ENCODE data around the gene PRKCG.

The PRKCG gene

GRCh38 chr19:53877361-53877766, 4.6 kb upstream of the PRKCG start:
- peaks cover 2 to 5% of the 10 kb centered on the region in 2 donors for H3K9me3 Mint-ChIP-seq
- peak overlapping the region; percentile 47 for H3K27ac Mint-ChIP-seq
- no peak for ATAC-seq (replicated peaks)
- H3K4me3 Mint-ChIP-seq: peak overlapping the region; percentile 12 to 52
- peaks cover 0 to 1% of the 10 kb centered on the region in 2 donors for H3K27me3 Mint-ChIP-seq
- DNase-seq: peak; percentile 17
- peaks cover 32 to 47% of the 10 kb centered on the region in 2 donors for H3K4me1 Mint-ChIP-seq
- peaks cover 27 to 33% of the 10 kb centered on the region in 2 donors for H3K36me3 Mint-ChIP-seq

- Mint-ChIP-seq H3K27ac (no peak overlapping the region), H3K36me3 (peaks cover 19 to 22% of the 10 kb centered on the region in 2 donors), H3K27me3 (peaks cover 10 to 14% of the 10 kb centered on the region in 2 donors), H3K4me1 (peaks cover 33 to 47% of the 10 kb centered on the region in 2 donors), H3K4me3 (no peak overlapping the region), H3K9me3 (peaks cover 2 to 5% of the 10 kb centered on the region in 2 donors)
- DNase-seq (no peak), ATAC-seq (replicated peaks) (no peak)
Observed at GRCh38 chr19:53878776-53879139, 3.2 kb upstream of the PRKCG start.

- peaks cover 28 to 43% of the 10 kb centered on the region in 2 donors for H3K4me1 Mint-ChIP-seq
Observed at GRCh38 chr19:53879140-53880081, 2.6 kb upstream of the PRKCG start.

GRCh38 chr19:53880711-53881481, 1.1 kb upstream of the PRKCG start:
- peaks cover 22 to 32% of the 10 kb centered on the region in 2 donors for H3K4me1 Mint-ChIP-seq
- DNase-seq: no peak
- H3K27me3 Mint-ChIP-seq: peaks cover 23 to 32% of the 10 kb centered on the region in 2 donors
- no peak overlapping the region for H3K4me3 Mint-ChIP-seq
- ATAC-seq (replicated peaks): no peak
- H3K36me3 Mint-ChIP-seq: peaks cover 6% of the 10 kb centered on the region in 2 donors
- no peaks in the 10 kb centered on the region for H3K9me3 Mint-ChIP-seq
- H3K27ac Mint-ChIP-seq: no peak overlapping the region

More at GRCh38 chr19:53879140-53880081, 2.6 kb upstream of the PRKCG start:
- peak; percentile 96 to 99 for ATAC-seq (replicated peaks)
- Mint-ChIP-seq H3K27me3 (peaks cover 17 to 21% of the 10 kb centered on the region in 2 donors), H3K9me3 (peaks cover 2 to 4% of the 10 kb centered on the region in 2 donors), H3K27ac (no peak overlapping the region), H3K4me3 (no peak overlapping the region), H3K36me3 (peaks cover 14 to 16% of the 10 kb centered on the region in 2 donors)
- DNase-seq: peak; percentile 84

GRCh38 chr19:53882391-53883050, 524 bp downstream of the PRKCG start:
- no peak overlapping the region for H3K27ac Mint-ChIP-seq

GRCh38 chr19:53883231-53883661, 1.2 kb downstream of the PRKCG start:
- Mint-ChIP-seq H3K27me3 (peaks cover 23 to 40% of the 10 kb centered on the region in 2 donors), H3K27ac (no peak overlapping the region), H3K9me3 (no peaks in the 10 kb centered on the region), H3K4me1 (peaks cover 11 to 20% of the 10 kb centered on the region in 2 donors), H3K4me3 (peak overlapping the region in 1 of 2 donors; percentile 40), H3K36me3 (peaks cover 0 to 1% of the 10 kb centered on the region in 2 donors)
- ATAC-seq (replicated peaks): no peak
- no peak for DNase-seq

More at GRCh38 chr19:53882391-53883050, 524 bp downstream of the PRKCG start:
- Mint-ChIP-seq H3K36me3 (peaks cover 0 to 1% of the 10 kb centered on the region in 2 donors), H3K4me1 (peaks cover 12 to 21% of the 10 kb centered on the region in 2 donors), H3K27me3 (peaks cover 23 to 40% of the 10 kb centered on the region in 2 donors), H3K4me3 (peak overlapping the region; percentile 40 to 42), H3K9me3 (no peaks in the 10 kb centered on the region)
- ATAC-seq (replicated peaks) (no peak), DNase-seq (no peak)

- DNase-seq: no peak
- ATAC-seq (replicated peaks): no peak
- H3K36me3 Mint-ChIP-seq: peaks cover 0 to 1% of the 10 kb centered on the region in 2 donors
- H3K27ac Mint-ChIP-seq: no peak overlapping the region
- peaks cover 11 to 20% of the 10 kb centered on the region in 2 donors for H3K4me1 Mint-ChIP-seq
- peak overlapping the region; percentile 11 to 23 for H3K4me3 Mint-ChIP-seq
- peaks cover 23 to 40% of the 10 kb centered on the region in 2 donors for H3K27me3 Mint-ChIP-seq
- no peaks in the 10 kb centered on the region for H3K9me3 Mint-ChIP-seq
Observed at GRCh38 chr19:53883741-53884140, 1.7 kb downstream of the PRKCG start.

- no peak overlapping the region for H3K4me3 Mint-ChIP-seq
- ATAC-seq (replicated peaks): no peak
- H3K9me3 Mint-ChIP-seq: no peaks in the 10 kb centered on the region
- peaks cover 9 to 20% of the 10 kb centered on the region in 2 donors for H3K4me1 Mint-ChIP-seq
- DNase-seq: no peak
- H3K27me3 Mint-ChIP-seq: peaks cover 23 to 40% of the 10 kb centered on the region in 2 donors
- H3K36me3 Mint-ChIP-seq: peaks cover 0 to 1% of the 10 kb centered on the region in 2 donors
- H3K27ac Mint-ChIP-seq: no peak overlapping the region
Observed at GRCh38 chr19:53884256-53884655, 2.3 kb downstream of the PRKCG start.

GRCh38 chr19:53885036-53885435, 3.0 kb downstream of the PRKCG start:
- DNase-seq (no peak), ATAC-seq (replicated peaks) (no peak)
- H3K9me3 Mint-ChIP-seq: no peaks in the 10 kb centered on the region
- no peak overlapping the region for H3K4me3 Mint-ChIP-seq
- peaks cover 25 to 43% of the 10 kb centered on the region in 2 donors for H3K27me3 Mint-ChIP-seq
- no peak overlapping the region for H3K27ac Mint-ChIP-seq
- H3K4me1 Mint-ChIP-seq: peaks cover 10 to 20% of the 10 kb centered on the region in 2 donors
- H3K36me3 Mint-ChIP-seq: peaks cover 0 to 1% of the 10 kb centered on the region in 2 donors

GRCh38 chr19:53892301-53892980, 10.4 kb downstream of the PRKCG start:
- Mint-ChIP-seq H3K4me3 (no peak overlapping the region), H3K27me3 (peaks cover 53 to 62% of the 10 kb centered on the region in 2 donors), H3K36me3 (no peaks in the 10 kb centered on the region), H3K27ac (no peak overlapping the region), H3K9me3 (no peaks in the 10 kb centered on the region), H3K4me1 (peaks cover 0 to 1% of the 10 kb centered on the region in 2 donors)
- DNase-seq (no peak), ATAC-seq (replicated peaks) (no peak)

- DNase-seq (no peak), ATAC-seq (replicated peaks) (peak in 1 of 2 donors; percentile 41)
- Mint-ChIP-seq H3K9me3 (no peaks in the 10 kb centered on the region), H3K4me1 (peaks cover 1 to 4% of the 10 kb centered on the region in 2 donors), H3K27me3 (peaks cover 58 to 67% of the 10 kb centered on the region in 2 donors), H3K4me3 (no peak overlapping the region), H3K36me3 (peaks cover 0 to 1% of the 10 kb centered on the region in 2 donors), H3K27ac (no peak overlapping the region)
Observed at GRCh38 chr19:53892981-53893325, 11.0 kb downstream of the PRKCG start.

- H3K27me3 Mint-ChIP-seq: peaks cover 75 to 84% of the 10 kb centered on the region in 2 donors
- H3K9me3 Mint-ChIP-seq: peaks cover 0 to 7% of the 10 kb centered on the region in 2 donors
- DNase-seq (no peak), ATAC-seq (replicated peaks) (no peak)
- H3K36me3 Mint-ChIP-seq: peaks cover 0 to 10% of the 10 kb centered on the region in 2 donors
- H3K27ac Mint-ChIP-seq: no peak overlapping the region
- H3K4me1 Mint-ChIP-seq: peaks cover 12 to 14% of the 10 kb centered on the region in 2 donors
- H3K4me3 Mint-ChIP-seq: no peak overlapping the region
Observed at GRCh38 chr19:53894707-53895106, 12.7 kb downstream of the PRKCG start.

- peaks cover 73 to 81% of the 10 kb centered on the region in 2 donors for H3K27me3 Mint-ChIP-seq
- peaks cover 0 to 10% of the 10 kb centered on the region in 2 donors for H3K36me3 Mint-ChIP-seq
- DNase-seq: no peak
- ATAC-seq (replicated peaks): no peak
- H3K4me1 Mint-ChIP-seq: peaks cover 11 to 14% of the 10 kb centered on the region in 2 donors
- H3K4me3 Mint-ChIP-seq: no peak overlapping the region
- no peak overlapping the region for H3K27ac Mint-ChIP-seq
- H3K9me3 Mint-ChIP-seq: peaks cover 0 to 7% of the 10 kb centered on the region in 2 donors
Observed at GRCh38 chr19:53896682-53897081, 14.7 kb downstream of the PRKCG start.
